CD4-positive, alpha-beta T cell treated with Interleukin-12 subunit alpha and Interleukin-12 subunit beta, for 1 hour (primary cell): Measurements from ENCODE around the gene AGAP1.
A peak's percentile ranks its signal among the peaks of the same experiment; 100 is the strongest.

Experiments
- DNase-seq: peaks from one replicate; pipeline ENCODE4 v3.0.0-alpha.2; 2020

Gene AGAP1

GRCh38 chr2:235697041-235697440, 203.2 kb downstream of the AGAP1 start:
- DNase-seq: no peak

- no peak for DNase-seq
Observed at GRCh38 chr2:235698028-235698427, 204.2 kb downstream of the AGAP1 start.

DNA sequence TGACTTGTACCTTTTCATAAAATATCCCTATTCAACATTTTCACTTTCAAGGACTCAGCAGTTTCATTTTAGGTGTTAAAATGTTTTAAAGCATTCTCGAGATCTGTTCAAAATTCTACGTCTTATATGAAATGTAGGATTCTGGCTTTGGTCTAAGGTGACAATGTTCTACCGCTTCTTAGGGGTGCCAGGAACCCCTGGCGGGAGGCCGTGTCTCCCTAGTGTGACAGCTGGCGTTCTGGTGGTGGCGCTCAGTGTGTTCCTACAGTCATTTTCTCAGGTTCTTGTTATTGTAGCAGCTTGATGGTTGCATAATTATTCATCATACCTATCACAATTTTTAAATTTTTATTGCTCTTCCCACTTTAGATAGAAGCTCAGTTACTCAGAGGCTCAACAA, 204.6 kb downstream of the AGAP1 start:
- no peak for DNase-seq

- DNase-seq: no peak
Observed at GRCh38 chr2:235699576-235699975, 205.7 kb downstream of the AGAP1 start.

GRCh38 chr2:235701206-235701981, 207.6 kb downstream of the AGAP1 start:
- DNase-seq: no peak

GRCh38 chr2:235702186-235702585, 208.3 kb downstream of the AGAP1 start:
- DNase-seq: no peak

DNA sequence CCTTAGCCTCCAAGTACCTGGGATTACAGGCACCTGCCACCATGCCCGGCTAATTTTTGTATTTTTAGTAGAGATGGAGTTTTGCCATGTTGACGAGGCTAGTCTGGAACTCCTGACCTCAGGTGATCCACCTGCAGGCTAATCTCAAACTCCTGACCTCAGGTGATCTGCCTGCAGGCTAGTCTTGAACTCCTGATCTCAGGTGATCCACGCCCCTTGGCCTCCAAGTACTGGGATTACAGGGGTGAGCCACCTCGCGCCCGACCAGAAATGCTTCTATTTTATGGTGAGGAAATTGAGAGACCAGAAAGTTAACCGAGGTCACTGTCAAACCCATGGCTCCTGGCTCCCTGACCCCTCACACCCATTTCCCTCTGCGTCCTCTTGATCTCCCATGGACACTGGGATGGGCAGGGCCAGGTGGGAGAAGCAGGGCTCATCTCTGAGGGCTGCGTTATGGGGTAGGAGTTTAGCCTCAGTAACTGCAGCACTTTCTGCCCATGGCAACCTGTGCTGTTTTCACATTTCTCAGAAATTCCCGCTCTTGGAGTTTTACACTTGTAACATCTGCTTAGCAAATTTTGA, 210.0 kb downstream of the AGAP1 start:
- DNase-seq: no peak

- no peak for DNase-seq
Observed at GRCh38 chr2:235705296-235705695, 211.5 kb downstream of the AGAP1 start.

DNA sequence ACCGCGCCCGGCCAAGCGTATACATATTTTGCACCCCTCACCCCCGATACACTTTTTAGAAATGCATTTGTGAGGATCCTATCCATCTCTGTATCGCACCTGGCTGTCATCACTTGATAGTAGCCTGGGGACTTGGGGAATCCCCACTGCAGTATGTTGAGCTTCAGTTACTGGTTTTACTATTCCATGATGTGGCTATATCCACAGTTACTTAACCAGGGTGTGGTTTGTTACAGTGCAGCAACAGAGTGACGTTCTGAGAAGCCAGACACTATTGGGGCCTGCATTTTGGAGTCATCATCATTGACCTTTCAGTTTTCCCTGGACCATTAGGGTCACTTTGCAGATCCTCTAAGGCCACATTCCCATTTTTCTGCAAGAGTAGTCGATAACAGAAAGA, 212.7 kb downstream of the AGAP1 start:
- DNase-seq: no peak

DNA sequence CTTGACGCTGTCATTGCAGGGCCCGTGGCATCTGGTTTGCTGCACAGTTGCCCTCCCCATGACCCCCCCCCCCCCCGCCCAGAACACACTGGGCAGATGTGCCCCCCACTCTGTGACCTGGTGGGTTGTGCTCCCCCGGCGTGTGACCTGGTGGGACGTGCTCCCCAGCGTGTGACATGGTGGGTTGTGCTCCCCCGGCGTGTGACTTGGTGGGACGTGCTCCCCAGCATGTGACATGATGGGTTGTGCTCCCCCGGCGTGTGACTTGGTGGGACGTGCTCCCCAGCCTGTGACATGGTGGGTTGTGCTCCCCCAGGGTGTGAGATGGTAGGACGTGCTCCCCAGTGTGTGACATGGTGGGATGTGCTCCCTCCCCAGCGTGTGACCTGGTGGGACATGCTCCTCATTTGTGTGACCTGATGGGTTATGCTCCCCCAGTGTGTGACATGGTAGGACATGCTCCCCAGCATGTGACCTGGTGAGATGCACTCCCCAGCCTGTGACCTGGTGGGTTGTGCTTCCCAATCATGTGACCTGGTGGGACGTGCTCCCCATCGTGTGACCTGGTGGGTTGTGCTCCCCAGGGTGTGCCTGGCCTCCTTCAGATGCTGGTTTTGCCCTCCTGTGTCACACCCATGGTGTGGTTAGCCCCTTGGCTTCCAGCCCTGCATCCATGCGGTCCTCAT, 213.7 kb downstream of the AGAP1 start:
- no peak for DNase-seq

GRCh38 chr2:235709124-235709813, 215.4 kb downstream of the AGAP1 start:
- DNase-seq: no peak

DNA sequence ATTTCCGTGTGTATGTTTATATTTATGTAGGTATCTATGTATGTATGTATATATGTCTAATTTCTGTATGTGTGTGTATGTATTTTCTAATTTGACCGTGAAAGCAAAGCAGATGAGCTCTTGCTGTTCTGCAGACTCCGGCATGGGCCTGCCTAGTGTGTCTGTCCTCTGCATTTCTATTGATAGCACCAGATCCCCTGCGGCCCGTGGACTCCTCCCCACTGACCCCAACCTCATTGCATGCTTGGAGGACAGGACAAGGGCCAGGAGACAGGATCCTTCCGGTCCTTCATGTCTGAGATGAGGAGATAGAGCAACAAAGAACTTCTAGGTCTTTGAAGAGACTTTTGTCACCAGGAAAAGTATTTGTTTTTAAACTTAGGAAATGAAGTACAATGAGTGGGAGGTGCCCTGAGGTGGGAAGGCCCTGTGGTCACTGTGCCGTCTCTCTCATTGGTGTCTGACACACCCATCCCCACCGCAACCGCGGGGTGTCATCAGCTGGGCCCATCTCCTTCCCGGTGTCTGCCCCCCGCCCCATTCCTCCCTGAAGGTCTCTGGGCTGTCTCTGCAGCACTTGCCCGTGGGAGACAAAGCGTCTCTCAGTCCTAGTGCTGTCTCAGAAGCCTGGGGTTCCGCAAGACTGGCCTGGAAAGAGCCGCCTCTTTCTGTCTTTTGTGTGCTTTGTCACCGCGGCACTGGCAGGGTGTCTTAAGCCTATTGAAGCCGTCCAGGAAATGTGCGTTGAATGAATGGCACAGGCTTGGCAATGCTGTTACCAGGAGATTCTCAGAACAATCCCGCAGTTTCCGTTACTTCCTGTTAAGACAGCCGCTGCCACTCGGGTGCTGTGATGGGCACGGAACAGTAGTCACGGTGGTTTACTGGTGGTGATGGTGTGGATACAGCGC, 216.4 kb downstream of the AGAP1 start:
- DNase-seq: peak; percentile 5

- DNase-seq: no peak
Observed at GRCh38 chr2:235710933-235711332, 217.1 kb downstream of the AGAP1 start.

DNA sequence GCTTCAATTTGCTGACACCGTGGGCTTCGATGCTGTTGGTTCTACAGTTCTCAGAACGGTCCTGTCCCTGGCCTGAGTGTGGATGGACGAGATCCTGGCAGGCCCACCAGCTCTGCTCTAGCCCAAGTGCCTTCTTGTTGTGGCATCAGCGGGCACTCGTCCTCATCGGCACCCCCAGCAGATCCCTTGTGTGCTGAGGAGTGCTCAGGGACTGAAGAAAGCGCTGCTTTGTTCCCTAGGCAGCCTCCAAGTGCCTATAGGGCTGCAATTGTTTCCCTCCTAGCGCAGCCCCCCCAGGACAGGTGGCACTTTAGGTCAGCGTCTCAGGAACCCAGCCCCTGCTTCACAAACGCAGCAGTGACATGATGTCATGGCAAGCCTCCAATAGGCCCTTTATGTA, 217.7 kb downstream of the AGAP1 start:
- DNase-seq: no peak

DNA sequence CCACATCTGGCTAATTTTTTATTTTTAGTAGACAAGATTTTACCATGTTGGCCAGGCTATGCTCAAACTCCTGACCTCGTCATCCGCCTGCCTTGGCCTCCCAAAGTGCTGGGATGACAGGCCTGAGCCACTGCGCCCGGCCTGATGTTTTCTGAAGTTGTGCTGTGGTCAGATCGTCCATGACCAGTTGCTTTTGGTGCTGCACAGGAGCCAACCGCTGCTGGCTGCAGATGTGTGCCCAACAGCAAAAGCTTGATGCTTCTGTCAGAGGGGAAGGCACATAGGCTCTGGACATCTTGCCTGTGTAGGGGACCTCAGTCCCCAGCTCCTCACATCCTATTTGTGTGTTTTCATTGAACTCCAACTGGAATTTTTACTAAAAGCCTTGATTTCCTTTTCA, 218.3 kb downstream of the AGAP1 start:
- no peak for DNase-seq

- no peak for DNase-seq
Observed at GRCh38 chr2:235713189-235713588, 219.3 kb downstream of the AGAP1 start.

DNA sequence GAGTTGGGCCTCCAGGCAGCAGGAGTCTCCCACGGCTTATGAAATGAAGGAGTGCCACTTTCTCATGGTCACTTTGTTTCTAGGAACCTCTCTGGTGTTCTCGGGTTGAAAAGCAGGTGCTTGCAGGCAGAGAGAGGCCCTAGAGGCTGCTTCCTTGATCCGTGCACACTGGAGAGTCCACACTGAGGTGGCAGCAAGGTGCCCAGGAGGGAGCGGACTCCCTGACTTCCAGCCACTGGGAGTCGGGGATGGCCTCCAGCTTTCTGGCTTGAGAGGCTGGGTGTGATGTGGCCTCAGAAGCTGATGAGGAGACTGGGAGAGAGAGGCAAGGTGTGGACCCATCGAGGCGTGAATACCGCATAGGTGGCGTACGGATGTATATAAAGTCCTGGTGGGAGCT, 221.8 kb downstream of the AGAP1 start:
- no peak for DNase-seq

DNA sequence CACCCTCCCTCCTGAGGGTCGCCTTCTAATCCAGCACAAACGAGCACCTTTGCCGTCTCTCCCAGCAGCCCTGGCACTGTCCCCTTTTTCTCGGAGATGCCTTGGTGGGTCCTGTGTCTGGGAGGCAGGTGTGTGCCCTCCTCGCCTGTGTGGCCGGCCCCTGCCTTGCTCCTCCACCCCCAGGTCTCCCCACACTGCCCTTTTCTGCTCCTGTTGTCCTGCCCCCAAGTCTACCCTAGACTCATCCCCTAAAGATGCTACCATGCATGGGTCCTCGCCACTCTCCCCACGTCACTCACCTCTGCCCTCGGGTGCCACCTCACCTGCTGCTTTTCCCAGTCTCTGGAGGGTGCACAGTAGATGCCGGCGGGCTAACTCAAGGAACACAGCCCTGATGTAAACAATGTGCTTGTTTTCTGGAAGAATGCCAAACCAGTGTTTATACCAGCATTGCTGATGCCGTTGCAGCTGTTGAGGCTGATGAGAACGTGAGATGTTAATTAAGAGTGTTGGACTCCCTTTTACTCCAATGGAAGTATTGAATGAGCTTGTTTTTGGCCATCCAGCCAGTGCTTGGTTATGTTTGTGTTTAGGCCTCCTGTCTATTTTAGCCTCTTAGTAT, 223.1 kb downstream of the AGAP1 start:
- no peak for DNase-seq

GRCh38 chr2:235719146-235719942, 225.5 kb downstream of the AGAP1 start:
- no peak for DNase-seq

DNA sequence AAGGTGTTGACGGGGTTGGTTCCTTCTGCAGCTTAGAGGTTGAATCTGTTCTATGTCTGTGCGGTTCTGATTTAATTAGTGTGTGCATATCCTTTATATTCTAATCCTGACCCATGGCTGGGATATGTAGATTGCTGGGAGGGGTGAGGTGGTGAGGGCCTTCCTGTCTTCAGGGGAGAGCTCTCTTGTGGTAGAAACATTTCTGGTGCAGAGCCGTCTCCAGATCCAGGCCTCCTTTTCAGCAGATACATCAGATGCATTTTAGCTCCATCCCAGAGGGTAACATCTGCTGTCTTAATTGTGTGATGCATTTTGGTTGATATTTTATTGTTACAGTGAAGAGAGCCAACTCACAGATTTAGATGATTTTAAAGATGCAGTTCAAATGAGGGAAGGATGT, 227.8 kb downstream of the AGAP1 start:
- no peak for DNase-seq

GRCh38 chr2:235722869-235723268, 229.0 kb downstream of the AGAP1 start:
- DNase-seq: no peak
